BE2C (cell line): ENCODE measurements around the gene SARDH.

Source experiments
- DNase-seq: peaks from one replicate; pipeline ENCODE4 v3.0.0-alpha.2; 2020
- H3K27me3 ChIP-seq: fragments of 250-450 bp; sonication (Bioruptor Pico); 2 replicates; pipeline ENCODE4 v1.5.1; 2020; ENCODE audit warnings: mild to moderate bottlenecking
- H3K36me3 ChIP-seq: fragments of 250-450 bp; sonication (Bioruptor Pico); 2 replicates; pipeline ENCODE4 v1.5.1; 2020; ENCODE audit warnings: mild to moderate bottlenecking
- H3K4me1 ChIP-seq: fragments of 250-450 bp; sonication (Bioruptor Pico); 2 replicates; pipeline ENCODE4 v1.5.1; 2020
- H3K4me3 ChIP-seq: 2 replicates; pipeline ENCODE4 v1.5.1; 2011; ENCODE audit warnings: low read depth, low read length
- H3K9me3 ChIP-seq: fragments of 250-450 bp; sonication (Bioruptor Pico); 2 replicates; pipeline ENCODE4 v1.5.1; 2020
- TF ChIP-seq, protein P1 (sequence below): IDR thresholded peaks from 2 replicates; pipeline ENCODE4 v1.5.1; 2012; ENCODE audit warnings: mild to moderate bottlenecking, low read depth, low read length

SARDH gene

GRCh38 chr9:133733421-133733795 is 4.7 kb downstream of the SARDH start:
- Histone ChIP-seq H3K36me3 (no peaks in the 10 kb centered on the region), H3K4me1 (peaks cover 11% of the 10 kb centered on the region), H3K9me3 (no peaks in the 10 kb centered on the region), H3K27me3 (no peaks in the 10 kb centered on the region), H3K4me3 (no peak overlapping the region)
- TF ChIP-seq, protein P1, sequence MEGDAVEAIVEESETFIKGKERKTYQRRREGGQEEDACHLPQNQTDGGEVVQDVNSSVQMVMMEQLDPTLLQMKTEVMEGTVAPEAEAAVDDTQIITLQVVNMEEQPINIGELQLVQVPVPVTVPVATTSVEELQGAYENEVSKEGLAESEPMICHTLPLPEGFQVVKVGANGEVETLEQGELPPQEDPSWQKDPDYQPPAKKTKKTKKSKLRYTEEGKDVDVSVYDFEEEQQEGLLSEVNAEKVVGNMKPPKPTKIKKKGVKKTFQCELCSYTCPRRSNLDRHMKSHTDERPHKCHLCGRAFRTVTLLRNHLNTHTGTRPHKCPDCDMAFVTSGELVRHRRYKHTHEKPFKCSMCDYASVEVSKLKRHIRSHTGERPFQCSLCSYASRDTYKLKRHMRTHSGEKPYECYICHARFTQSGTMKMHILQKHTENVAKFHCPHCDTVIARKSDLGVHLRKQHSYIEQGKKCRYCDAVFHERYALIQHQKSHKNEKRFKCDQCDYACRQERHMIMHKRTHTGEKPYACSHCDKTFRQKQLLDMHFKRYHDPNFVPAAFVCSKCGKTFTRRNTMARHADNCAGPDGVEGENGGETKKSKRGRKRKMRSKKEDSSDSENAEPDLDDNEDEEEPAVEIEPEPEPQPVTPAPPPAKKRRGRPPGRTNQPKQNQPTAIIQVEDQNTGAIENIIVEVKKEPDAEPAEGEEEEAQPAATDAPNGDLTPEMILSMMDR: no peak
- DNase-seq: no peak

- TF ChIP-seq, protein P1: no peak
- Histone ChIP-seq H3K4me3 (no peak overlapping the region), H3K4me1 (peaks cover 8% of the 10 kb centered on the region; the same call in 1 of the 2 replicates), H3K27me3 (no peaks in the 10 kb centered on the region), H3K36me3 (no peaks in the 10 kb centered on the region), H3K9me3 (no peaks in the 10 kb centered on the region)
- DNase-seq: no peak
Measured at GRCh38 chr9:133732639-133733408, 5.3 kb downstream of the SARDH start.

- Histone ChIP-seq H3K36me3 (no peaks in the 10 kb centered on the region), H3K9me3 (no peaks in the 10 kb centered on the region), H3K27me3 (no peaks in the 10 kb centered on the region), H3K4me1 (peaks cover 2% of the 10 kb centered on the region; the same call in 1 of the 2 replicates), H3K4me3 (no peak overlapping the region)
- TF ChIP-seq, protein P1: no peak
- peak; percentile 86 for DNase-seq
Measured at GRCh38 chr9:133731876-133732638, 6.1 kb downstream of the SARDH start.

DNA sequence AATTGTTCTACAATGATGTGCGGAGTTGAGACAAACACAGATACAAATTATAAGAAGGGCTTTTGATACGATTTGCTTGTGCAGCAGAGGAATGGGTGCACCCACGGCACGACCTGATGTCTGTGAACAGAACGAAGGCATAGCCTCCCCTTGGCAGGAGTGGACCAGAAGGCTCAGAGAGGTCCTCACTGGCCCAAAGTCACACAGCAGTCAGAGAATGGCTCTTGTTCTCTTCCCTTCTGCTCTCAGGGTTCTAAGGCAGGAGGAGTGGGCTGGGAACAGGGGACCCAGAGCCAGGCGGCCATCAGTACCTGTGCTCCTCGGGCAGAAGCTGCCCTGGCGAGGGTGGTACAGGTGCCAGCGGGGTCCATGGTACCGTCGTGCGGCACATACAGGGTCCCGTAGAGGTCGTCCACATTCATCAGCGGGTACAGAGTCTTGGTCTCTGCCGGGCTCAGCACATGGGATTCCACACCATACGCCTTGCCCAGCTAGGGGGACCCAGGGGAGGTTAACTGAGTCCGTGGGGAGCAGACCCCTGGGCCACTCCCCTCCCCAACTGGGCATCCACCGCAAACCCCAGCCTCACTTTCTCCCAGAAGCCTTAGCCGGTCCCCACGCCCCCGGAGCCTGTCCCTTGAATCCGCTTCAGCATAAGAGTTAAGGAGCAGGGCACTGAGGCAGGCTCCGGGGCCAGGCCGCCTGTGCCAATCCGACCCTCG is 7.0 kb downstream of the SARDH start:
- Histone ChIP-seq H3K27me3 (no peaks in the 10 kb centered on the region), H3K9me3 (no peaks in the 10 kb centered on the region), H3K36me3 (no peaks in the 10 kb centered on the region), H3K4me3 (no peak overlapping the region), H3K4me1 (peaks cover 5% of the 10 kb centered on the region)
- TF ChIP-seq, protein P1: no peak
- DNase-seq: no peak

- Histone ChIP-seq H3K4me1 (peaks cover 5% of the 10 kb centered on the region), H3K4me3 (no peak overlapping the region), H3K27me3 (no peaks in the 10 kb centered on the region), H3K36me3 (no peaks in the 10 kb centered on the region), H3K9me3 (no peaks in the 10 kb centered on the region)
- no peak for DNase-seq
- TF ChIP-seq, protein P1: no peak
Measured at GRCh38 chr9:133729617-133730281, 8.4 kb downstream of the SARDH start.
